Measurements from ENCODE around the gene PRKG1.

DNA sequence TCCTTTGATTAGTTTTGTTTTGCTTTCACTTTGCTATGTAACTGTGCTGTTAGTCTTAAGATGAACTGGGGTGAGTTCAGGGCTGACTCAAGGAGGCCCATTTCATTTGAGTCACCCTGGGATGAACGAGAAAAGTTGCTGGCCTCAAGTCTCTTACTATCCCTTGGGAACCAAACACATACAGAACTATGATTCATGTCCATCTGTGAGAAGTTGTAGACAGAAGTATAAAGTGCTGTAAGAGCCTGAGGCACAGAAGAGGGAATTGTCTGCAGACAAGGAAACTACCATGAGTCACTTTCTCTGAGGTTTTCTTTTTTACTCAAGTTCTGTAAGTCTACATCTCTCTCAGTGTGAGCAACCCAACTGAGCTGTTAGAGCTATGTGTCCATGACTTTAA, 805.0 kb downstream of the PRKG1 start:
- no peak for TF ChIP-seq POLR2AphosphoS5 (IDR thresholded peaks at IDR 0.05; ENCODE audit: low read depth, low read length)
- TF ChIP-seq, protein P1, sequence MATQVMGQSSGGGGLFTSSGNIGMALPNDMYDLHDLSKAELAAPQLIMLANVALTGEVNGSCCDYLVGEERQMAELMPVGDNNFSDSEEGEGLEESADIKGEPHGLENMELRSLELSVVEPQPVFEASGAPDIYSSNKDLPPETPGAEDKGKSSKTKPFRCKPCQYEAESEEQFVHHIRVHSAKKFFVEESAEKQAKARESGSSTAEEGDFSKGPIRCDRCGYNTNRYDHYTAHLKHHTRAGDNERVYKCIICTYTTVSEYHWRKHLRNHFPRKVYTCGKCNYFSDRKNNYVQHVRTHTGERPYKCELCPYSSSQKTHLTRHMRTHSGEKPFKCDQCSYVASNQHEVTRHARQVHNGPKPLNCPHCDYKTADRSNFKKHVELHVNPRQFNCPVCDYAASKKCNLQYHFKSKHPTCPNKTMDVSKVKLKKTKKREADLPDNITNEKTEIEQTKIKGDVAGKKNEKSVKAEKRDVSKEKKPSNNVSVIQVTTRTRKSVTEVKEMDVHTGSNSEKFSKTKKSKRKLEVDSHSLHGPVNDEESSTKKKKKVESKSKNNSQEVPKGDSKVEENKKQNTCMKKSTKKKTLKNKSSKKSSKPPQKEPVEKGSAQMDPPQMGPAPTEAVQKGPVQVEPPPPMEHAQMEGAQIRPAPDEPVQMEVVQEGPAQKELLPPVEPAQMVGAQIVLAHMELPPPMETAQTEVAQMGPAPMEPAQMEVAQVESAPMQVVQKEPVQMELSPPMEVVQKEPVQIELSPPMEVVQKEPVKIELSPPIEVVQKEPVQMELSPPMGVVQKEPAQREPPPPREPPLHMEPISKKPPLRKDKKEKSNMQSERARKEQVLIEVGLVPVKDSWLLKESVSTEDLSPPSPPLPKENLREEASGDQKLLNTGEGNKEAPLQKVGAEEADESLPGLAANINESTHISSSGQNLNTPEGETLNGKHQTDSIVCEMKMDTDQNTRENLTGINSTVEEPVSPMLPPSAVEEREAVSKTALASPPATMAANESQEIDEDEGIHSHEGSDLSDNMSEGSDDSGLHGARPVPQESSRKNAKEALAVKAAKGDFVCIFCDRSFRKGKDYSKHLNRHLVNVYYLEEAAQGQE (IDR thresholded peaks at IDR 0.05; ENCODE audit: insufficient read depth in 1 of 2, low read depth in 2 of 2, low read length in 2 of 2) = no peak
- TF ChIP-seq SIN3A (IDR thresholded peaks at IDR 0.05; ENCODE audit: borderline replicate concordance, insufficient read depth, low read length) = no peak
- TF ChIP-seq TAF1 (IDR thresholded peaks at IDR 0.05; ENCODE audit: borderline replicate concordance, insufficient read depth, low read length) = no peak
- TF ChIP-seq FOXP2 (optimal IDR thresholded peaks at IDR 0.05; ENCODE audit: borderline replicate concordance, extremely low read depth, extremely low read length, insufficient read depth) = no peak
